PFSK-1 (cell line): ENCODE measurements around the gene LEPR.

ENCODE experiments used
- REST ChIP-seq, 2 experiments: IDR thresholded peaks; 2 replicates each; pipeline versions ENCODE4 v1.6.1 to v1.8.0; 2011 to 2012; ENCODE audit warnings: low read depth in 2 of 2, low read length in 2 of 2, control low read depth in 1 of 2, inconsistent platforms in 1 of 2, mild to moderate bottlenecking in 1 of 2, moderate library complexity in 1 of 2; ENCODE audit not compliant: insufficient read depth in 1 of 2
- TAF1 ChIP-seq: IDR thresholded peaks from 2 replicates; pipeline ENCODE4 v1.6.1; 2012; ENCODE audit warnings: low read length, control low read depth, borderline replicate concordance; ENCODE audit not compliant: insufficient read depth

- TF ChIP-seq REST (IDR thresholded peaks at IDR 0.05; ENCODE audit: insufficient read depth in 1 of 2, low read depth in 2 of 2, low read length in 2 of 2) (no peak), TAF1 (no peak)
Observed at GRCh38 chr1:65467536-65467935, 47.1 kb downstream of the LEPR start.
